ENCODE measurements around the gene ATP10A.

DNA sequence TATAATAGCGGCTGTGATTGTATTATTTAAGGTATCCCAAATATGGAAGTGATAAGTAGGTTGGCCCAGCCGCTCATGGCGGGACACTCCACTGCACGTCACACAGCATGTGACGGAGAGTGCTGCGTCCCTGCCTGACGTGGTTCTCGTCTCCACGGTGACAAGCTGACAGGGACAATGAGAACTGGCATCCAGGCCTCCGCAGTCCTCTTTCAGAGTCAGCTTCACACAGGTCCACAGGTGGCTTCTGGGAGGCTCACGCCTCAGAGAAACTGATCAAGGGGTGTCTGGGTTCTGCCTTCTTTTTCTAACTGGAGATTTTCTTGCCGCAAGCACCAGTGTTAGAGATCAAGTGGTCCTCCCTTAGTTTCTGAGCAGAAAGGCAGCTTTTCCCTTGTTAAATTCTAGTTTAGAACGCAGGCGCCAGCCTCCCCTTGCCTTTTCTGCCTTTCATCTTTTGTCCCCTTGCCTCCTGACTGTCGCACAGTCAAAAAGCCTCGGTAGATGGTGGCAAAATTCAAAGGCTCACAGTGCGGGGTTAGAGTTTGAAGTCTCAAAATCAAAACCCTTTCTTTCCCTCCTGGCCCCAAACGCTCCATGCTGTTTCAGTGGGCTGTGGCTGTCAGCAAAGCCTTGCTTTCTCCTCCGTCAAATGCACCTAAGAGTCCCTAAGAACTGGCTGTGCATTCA lies 120.9 kb downstream of the ATP10A start:
- TF ChIP-seq CTCF (optimal IDR thresholded peaks at IDR 0.05 in 1 of 3, IDR thresholded peaks at IDR 0.05 in 1 of 3, conservative IDR thresholded peaks at IDR 0.05 in 1 of 3; ENCODE audit: extremely low read depth in 1 of 3, insufficient read depth in 2 of 3, low read length in 3 of 3) (no peak), EZH2 (IDR thresholded peaks at IDR 0.05; ENCODE audit: low read length) (no peak)
